IPS-NIHi11 (cell line): ENCODE data around the gene AHCYL2.
"Not testable (repeated sequence)": the region's sequence is repeated elsewhere in the genome, so short reads cannot be mapped to it uniquely, and the experiment has no call there.

Experiments used
- DNase-seq: peaks from one replicate; pipeline ENCODE4 v3.0.0; 2012; ENCODE audit warnings: mixed read lengths, low spot score

AHCYL2 gene

GRCh38 chr7:129427526-129428045 is 202.8 kb downstream of the AHCYL2 start:
- DNase-seq = no peak

GRCh38 chr7:129431911-129432643 is 207.2 kb downstream of the AHCYL2 start:
- DNase-seq = no peak

- DNase-seq = peak; percentile 96
Measured at GRCh38 chr7:129433847-129434674, 209.2 kb downstream of the AHCYL2 start, which contains the start of gene STRIP2. Gene STRIP2, plus strand, starts transcription at chr7:129434432. Its CDS starts 41 bp downstream, at chr7:129434473.

- DNase-seq = peak; percentile 83
Measured at GRCh38 chr7:129434675-129435318, 210.0 kb downstream of the AHCYL2 start.

DNA sequence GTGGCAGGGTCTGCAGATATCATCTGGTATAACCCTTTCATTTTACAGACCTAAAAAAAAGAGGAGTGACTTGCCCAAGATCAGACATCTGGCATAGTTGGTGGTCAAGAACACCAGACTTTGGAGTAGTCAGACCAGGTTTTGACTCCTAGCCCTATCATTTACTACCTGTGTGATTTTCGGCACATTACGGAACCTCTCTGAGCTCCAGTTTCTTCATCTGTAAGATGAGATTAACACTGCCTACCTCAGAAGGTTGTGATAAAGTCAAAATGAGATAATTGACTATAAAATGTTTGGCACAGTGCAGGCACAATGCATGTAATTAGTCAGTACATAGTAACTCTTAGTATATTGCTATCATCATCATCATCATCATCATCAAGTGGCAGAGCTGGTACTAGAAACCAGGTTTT is 210.6 kb downstream of the AHCYL2 start:
- no peak for DNase-seq

DNA sequence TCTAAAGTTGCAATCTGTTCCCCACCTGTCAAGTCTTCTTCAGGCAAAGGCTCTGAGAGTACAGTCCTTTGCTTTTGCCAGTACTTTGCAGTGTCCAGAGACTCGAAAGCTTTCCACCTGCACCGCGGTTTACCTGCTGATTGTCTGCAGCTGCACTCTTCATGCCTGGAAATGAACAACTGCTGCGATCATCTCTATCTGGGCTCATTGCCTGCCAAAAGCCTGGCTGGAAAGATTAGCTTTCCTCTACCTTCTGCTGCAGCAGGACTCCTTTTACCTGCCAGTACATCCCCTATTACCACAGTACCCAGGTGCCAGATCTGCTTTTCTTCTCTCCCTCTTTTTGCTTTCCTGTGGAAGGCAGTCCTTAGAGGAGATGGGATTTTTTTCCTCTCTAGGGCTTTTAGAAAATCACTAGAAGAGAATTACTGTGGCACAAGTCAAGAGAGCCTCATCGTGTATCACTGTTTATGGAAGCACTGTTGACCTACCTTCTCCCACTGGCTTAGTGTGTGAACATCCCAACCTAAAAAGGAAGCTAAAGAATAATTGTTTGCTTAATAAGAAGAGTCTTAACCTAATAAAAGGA is 211.6 kb downstream of the AHCYL2 start:
- DNase-seq = no peak

DNA sequence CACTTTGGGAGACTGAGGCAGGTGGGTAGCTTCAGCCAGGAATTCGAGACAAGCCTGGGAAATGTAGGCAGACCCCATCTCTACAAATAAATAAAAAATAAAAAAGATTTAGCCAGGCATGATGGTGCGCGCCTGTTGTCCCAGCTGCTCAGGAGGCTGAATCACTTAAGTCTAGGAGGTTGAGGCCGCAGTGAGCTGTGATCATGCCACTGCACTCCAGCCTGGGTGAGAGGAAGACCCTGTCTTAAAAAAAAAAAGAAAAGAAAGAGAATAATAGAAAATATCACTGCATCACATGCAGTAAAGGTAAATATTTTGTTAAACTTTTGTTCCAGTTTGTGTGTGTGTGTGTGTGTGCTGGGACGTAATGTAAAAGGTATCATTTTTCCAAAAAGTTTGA is 212.4 kb downstream of the AHCYL2 start:
- no peak for DNase-seq

GRCh38 chr7:129438281-129438838 is 213.5 kb downstream of the AHCYL2 start:
- no peak for DNase-seq

DNA sequence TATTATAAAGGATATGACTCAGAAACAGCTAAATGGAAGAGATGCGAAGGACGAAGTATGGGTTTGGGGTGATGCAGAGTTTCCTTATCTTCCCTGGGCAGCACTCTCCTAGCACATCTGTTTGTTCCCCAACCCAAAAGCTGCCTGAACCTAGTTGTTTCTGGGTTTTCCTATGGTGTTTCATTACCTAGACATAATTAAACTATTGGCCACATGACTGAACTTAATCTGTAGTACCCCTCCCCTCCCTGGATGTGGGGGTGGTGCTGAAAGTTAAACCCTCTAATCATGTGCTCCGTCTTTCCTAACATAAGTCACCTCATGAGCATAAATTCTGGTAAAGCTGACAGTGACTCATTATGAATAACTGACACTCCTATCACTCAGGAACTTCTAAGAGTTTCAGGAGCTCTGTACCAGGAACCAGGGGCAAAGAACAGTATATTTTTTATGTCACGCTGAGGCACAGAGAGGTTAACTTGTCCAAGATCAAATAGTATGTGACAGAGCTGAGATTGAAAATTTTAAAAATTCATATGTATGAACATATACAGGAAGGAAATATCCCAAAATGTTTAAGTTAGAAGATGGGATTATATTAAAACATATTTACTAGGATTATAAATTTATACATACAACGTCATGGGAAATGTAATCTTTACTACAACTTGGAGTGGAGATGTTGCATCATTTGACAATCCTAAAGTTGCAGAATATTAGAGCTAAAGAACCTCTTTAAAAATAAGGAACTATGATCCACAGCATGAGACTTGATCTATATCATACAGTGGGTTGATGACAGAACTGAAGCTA is 214.2 kb downstream of the AHCYL2 start:
- no peak for DNase-seq

GRCh38 chr7:129439963-129440625 is 215.3 kb downstream of the AHCYL2 start:
- DNase-seq = no peak

DNA sequence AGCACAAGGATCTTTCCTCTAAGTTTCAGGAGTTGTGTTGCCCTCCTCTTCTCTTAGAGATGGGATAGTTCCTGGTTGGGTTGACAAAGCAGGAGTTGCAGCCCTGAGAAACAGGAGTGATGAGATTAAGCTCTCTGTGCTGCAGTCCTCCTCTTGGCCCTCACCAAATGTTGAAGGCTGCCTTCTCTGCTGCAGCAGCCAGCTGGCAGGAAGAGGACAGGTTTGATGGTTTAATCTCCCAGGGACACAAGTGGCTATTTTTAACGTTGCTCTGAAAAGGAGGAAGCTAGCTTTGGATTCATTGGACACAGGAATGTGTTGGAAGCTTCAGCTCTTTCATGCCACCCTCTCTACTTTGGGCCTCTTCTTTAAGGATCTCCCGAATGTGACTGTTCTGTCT is 218.8 kb downstream of the AHCYL2 start:
- no peak for DNase-seq

GRCh38 chr7:129444776-129445175 is 219.9 kb downstream of the AHCYL2 start:
- not testable (repeated sequence) for DNase-seq

- DNase-seq = not testable (repeated sequence)
Measured at GRCh38 chr7:129446925-129447324, 222.1 kb downstream of the AHCYL2 start.

GRCh38 chr7:129447445-129447844 is 222.6 kb downstream of the AHCYL2 start:
- not testable (repeated sequence) for DNase-seq

GRCh38 chr7:129448608-129449007 is 223.8 kb downstream of the AHCYL2 start:
- DNase-seq = not testable (repeated sequence)

DNA sequence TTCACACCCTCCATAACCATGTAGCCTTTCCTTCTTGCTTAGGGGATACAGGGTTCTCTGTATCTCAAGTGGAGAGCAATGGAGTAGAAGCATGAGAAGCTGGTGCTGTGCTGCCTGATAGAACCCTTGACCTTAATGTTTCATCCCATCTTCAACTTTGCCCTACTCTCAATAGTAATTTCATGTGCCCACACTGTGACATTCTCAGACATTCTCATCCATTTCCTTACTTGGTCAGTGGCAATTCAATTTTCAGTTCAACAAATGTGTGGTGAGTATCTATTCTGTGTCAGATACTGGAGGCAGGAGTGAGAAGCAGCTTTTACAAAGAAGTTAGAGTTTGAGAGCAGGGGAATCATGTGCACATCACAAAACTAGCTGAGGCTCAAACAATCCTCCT is 225.5 kb downstream of the AHCYL2 start:
- DNase-seq = no peak

- no peak for DNase-seq
Measured at GRCh38 chr7:129452589-129453231, 227.9 kb downstream of the AHCYL2 start.

DNA sequence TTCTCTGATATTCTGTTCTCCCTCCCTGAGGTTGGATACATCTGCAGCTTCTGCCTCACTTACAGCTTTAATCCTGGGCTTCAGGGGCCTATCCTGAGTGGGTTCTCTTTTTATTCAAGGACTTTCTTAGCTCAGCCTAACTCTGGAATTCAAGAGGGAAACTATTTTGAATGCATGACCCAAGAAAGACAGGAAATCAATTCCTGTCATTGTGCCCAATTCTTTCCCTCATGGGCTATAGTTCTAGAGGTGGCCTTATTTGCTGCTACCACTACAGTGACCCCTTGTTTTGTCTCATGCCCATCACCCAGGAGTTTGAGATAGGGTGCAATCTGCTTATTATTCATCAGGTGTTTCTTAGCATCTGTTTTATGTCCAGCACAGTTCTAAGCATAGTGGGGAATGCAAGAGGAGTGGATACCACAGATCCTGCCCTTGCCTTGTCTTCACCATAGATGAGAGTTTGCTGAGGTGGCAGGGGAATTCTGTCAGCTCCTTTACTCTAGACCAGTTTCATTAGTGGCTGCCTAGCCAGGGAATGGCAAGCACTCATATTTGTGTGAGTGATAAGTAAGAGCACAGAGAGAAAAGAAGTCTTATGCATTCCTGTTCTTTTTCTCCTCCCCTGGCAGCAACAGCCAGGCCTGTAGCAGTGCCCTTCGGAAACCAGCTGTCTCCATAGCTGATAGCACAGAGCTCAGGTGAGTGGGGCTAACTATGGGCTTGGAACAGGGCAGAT is 228.8 kb downstream of the AHCYL2 start:
- DNase-seq = no peak

GRCh38 chr7:129454249-129454551 is 229.4 kb downstream of the AHCYL2 start:
- DNase-seq = no peak
